Smooth muscle cell (in vitro differentiated cells): ENCODE results near the gene GCGR. TPM values are rescaled to one million over a fixed set of nuclear protein-coding genes. Genes with fewer than 3 reads are reported as not detected.

ENCODE experiments used
- DNase-seq: peaks from one replicate; lab custom pipeline; 2025; ENCODE audit not compliant: unreplicated experiment; lab: John Stamatoyannopoulos, UW
- H2AFZ ChIP-seq: fragments of 200-600 bp; sonication (generic); 2 replicates; pipeline ENCODE4 v1.6.0; 2016; ENCODE audit warnings: antibody characterized with exemption, low read depth, mild to moderate bottlenecking
- H3F3A ChIP-seq: fragments of 200-600 bp; sonication (generic); 2 replicates; pipeline ENCODE4 v1.6.0; 2017; ENCODE audit warnings: antibody characterized with exemption, low read depth
- H3K27ac ChIP-seq: fragments of 200-600 bp; sonication (generic); 2 replicates; pipeline ENCODE4 v1.5.1; 2016; ENCODE audit warnings: low read depth, mild to moderate bottlenecking
- H3K27me3 ChIP-seq: fragments of 200-600 bp; sonication (generic); 2 replicates; pipeline ENCODE4 v1.6.1; 2016; ENCODE audit warnings: low read depth, mild to moderate bottlenecking
- H3K36me3 ChIP-seq: fragments of 200-600 bp; sonication (generic); 2 replicates; pipeline ENCODE4 v1.5.1; 2016; ENCODE audit warnings: low read depth
- H3K4me1 ChIP-seq: fragments of 200-600 bp; sonication (generic); 2 replicates; pipeline ENCODE4 v1.5.1; 2016; ENCODE audit warnings: low read depth
- H3K4me2 ChIP-seq: fragments of 200-600 bp; sonication (generic); 2 replicates; pipeline ENCODE4 v1.6.0; 2016; ENCODE audit warnings: mild to moderate bottlenecking
- H3K4me3 ChIP-seq: fragments of 200-600 bp; sonication (generic); 2 replicates; pipeline ENCODE4 v1.5.1; 2016; ENCODE audit warnings: mild to moderate bottlenecking
- H3K79me2 ChIP-seq: fragments of 200-600 bp; sonication (generic); 2 replicates; pipeline ENCODE4 v1.6.0; 2016; ENCODE audit warnings: low read depth, mild to moderate bottlenecking
- H3K9ac ChIP-seq: fragments of 200-600 bp; sonication (generic); 2 replicates; pipeline ENCODE4 v1.6.0; 2016; ENCODE audit warnings: low read depth
- H3K9me3 ChIP-seq: fragments of 200-600 bp; sonication (generic); replicated peaks from 2 replicates; pipeline ENCODE4 v1.5.1; 2016; ENCODE audit warnings: low read depth
- H4K20me1 ChIP-seq: fragments of 200-600 bp; sonication (generic); 2 replicates; pipeline ENCODE4 v1.6.0; 2016; ENCODE audit warnings: low read depth
- CTCF ChIP-seq: fragments of 200-600 bp; sonication (generic); IDR thresholded peaks from 2 replicates; pipeline ENCODE4 v1.5.1; 2017; ENCODE audit warnings: borderline replicate concordance, mild to moderate bottlenecking, antibody characterized with exemption; ENCODE audit not compliant: insufficient read depth, poor library complexity, severe bottlenecking
- WGBS: methylation state at CpG from one replicate; pipeline ENCODE4 v1.1.7; 2016; ENCODE audit warnings: low lambda C conversion rate; 5-methylcytosine and 5-hydroxymethylcytosine counted together
- polyA plus RNA-seq: library from polyadenylated mRNA; unstranded; fragments of >200 nt; fragmentation: Nextera tagmentation; extraction: Ambion mirVana; gene quantifications from 2 replicates; pipeline ENCODE4 v1.2.1, GENCODE V29; 2016
- total RNA-seq: library from RNA; depleted of rRNA; stranded (reverse); fragments of >200 nt; gene quantifications from 2 replicates; pipeline ENCODE4 v1.2.3, GENCODE V29; 2014

Gene GCGR
- total and polyA plus RNA-seq, 2 experiments from 2014 or later: not detected

DNA sequence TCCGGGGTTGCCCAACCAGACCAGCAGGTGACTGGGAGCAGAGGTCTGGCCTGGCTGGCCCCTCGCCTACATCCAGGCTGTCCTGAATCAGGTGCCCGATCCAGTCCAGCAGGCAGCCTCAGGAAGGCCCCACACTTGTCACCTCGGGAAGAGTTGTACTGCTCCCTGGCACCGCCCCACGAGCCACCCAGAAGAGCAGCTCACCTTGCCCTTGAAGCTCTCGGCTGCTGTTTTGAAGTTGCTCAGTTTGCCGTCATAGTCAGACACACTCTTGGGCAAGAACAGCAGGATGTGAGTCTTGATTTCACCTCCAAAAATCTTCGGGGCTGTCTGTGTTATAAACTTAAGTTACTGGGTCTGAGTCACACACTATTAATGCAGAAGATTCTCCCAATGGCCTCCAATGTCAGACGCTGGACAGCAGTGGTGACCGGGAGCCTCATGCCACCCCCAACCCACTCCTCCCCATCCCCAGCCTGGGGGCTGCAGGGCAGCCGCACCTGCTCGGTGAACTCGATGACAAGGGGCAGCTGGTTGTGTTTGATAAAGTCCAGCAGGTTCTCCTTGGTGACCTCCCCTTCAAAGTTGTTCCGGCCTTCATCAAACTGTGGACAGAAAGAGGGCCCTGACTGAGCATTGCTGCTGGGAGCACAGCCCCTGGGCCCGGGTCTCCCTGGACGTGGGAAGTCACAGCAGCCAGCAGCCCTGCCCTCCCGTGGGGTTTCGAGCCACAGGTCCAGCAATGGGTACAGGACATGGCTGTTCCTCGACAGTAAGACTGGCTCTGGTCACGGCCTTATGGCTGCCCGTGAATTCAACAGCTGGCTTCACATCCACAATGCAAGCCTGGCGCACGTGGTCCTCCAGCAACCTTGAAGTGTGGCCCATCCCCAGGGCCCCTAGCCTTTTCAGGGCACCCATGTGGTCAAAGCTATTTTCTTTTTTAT, 43.1 kb downstream of the GCGR start:
- no peak for DNase-seq

GRCh38 chr17:81849457-81849856, 45.5 kb downstream of the GCGR start:
- H3K4me1 ChIP-seq: no peaks in the 10 kb centered on the region
- H3K79me2 ChIP-seq: peaks cover 53% of the 10 kb centered on the region
- H4K20me1 ChIP-seq: peaks cover 98% of the 10 kb centered on the region
- peaks cover 16% of the 10 kb centered on the region for H3K36me3 ChIP-seq
- no peaks in the 10 kb centered on the region for H3K27me3 ChIP-seq
- H3K27ac ChIP-seq: no peak overlapping the region
- WGBS: 98% methylated on average over 12 of the region's 12 CpGs
- no peaks in the 10 kb centered on the region for H3K9me3 ChIP-seq
- no peak overlapping the region for H2AFZ ChIP-seq
- H3K4me3 ChIP-seq: no peak overlapping the region
- TF ChIP-seq CTCF: no peak
- DNase-seq: no peak
- no peak overlapping the region for H3K4me2 ChIP-seq
- no peak overlapping the region for H3K9ac ChIP-seq
- peaks cover 30% of the 10 kb centered on the region for H3F3A ChIP-seq

More for the DNA sequence above, 43.1 kb downstream of the GCGR start:
- no peak for TF ChIP-seq CTCF
- peaks cover 41% of the 10 kb centered on the region for H3F3A ChIP-seq
- H2AFZ ChIP-seq: no peak overlapping the region
- no peak overlapping the region for H3K27ac ChIP-seq
- H4K20me1 ChIP-seq: peaks cover 93% of the 10 kb centered on the region
- H3K9me3 ChIP-seq: no peaks in the 10 kb centered on the region
- WGBS: 93% methylated on average over 24 of the region's 24 CpGs
- no peaks in the 10 kb centered on the region for H3K4me1 ChIP-seq
- H3K79me2 ChIP-seq: peaks cover 31% of the 10 kb centered on the region
- peaks cover 8% of the 10 kb centered on the region for H3K36me3 ChIP-seq
- no peak overlapping the region for H3K4me2 ChIP-seq
- no peaks in the 10 kb centered on the region for H3K27me3 ChIP-seq
- H3K4me3 ChIP-seq: no peak overlapping the region
- no peak overlapping the region for H3K9ac ChIP-seq

GRCh38 chr17:81851423-81851822, 47.5 kb downstream of the GCGR start:
- H3K4me2 ChIP-seq: no peak overlapping the region
- H3F3A ChIP-seq: peaks cover 11% of the 10 kb centered on the region
- H3K4me1 ChIP-seq: no peaks in the 10 kb centered on the region
- H2AFZ ChIP-seq: no peak overlapping the region
- H3K27me3 ChIP-seq: no peaks in the 10 kb centered on the region
- no peak for TF ChIP-seq CTCF
- peaks cover 10% of the 10 kb centered on the region for H3K36me3 ChIP-seq
- peaks cover 72% of the 10 kb centered on the region for H3K79me2 ChIP-seq
- H3K27ac ChIP-seq: no peak overlapping the region
- no peak overlapping the region for H3K4me3 ChIP-seq
- peaks cover 98% of the 10 kb centered on the region for H4K20me1 ChIP-seq
- DNase-seq: no peak
- WGBS: 98% methylated on average over 16 of the region's 16 CpGs
- no peaks in the 10 kb centered on the region for H3K9me3 ChIP-seq
- no peak overlapping the region for H3K9ac ChIP-seq
